ENCODE results near the gene STAC3.
A peak's percentile ranks its signal among the peaks of the same experiment; 100 is the strongest.

Gene STAC3

GRCh38 chr12:57235728-57236131, 15.3 kb downstream of the STAC3 start:
- DNase-seq = no peak

- no peak for DNase-seq
Measured at GRCh38 chr12:57235017-57235727, 15.8 kb downstream of the STAC3 start.

DNA sequence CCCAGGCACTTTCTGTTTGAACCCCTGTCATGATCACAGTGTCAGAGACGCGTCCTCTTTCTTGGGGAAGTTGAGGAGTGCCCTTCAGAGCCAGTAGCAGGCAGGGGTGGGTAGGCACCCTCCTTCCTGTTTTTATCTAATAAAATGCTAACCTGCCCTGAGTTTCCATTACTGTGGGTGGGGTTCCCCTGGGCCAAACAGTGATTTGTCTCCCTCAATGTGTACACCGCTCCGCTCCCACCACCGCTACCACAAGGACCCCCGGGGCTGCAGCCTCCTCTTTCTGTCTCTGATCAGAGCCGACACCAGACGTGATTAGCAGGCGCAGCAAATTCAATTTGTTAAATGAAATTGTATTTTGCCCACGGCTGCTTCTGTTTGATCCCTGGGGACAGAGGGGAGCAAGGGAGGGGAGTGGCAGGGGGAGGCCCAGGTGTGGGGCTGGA, 16.4 kb downstream of the STAC3 start:
- DNase-seq = no peak

DNA sequence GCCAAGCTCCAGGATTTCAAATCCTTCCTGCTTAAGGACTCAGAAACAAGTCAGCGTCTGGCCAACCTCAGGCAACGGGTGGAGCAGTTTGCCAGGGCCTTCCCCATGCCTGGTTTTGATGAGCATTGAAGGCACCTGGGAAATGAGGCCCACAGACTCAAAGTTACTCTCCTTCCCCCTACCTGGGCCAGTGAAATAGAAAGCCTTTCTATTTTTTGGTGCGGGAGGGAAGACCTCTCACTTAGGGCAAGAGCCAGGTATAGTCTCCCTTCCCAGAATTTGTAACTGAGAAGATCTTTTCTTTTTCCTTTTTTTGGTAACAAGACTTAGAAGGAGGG, 16.8 kb downstream of the STAC3 start:
- no peak for DNase-seq

DNA sequence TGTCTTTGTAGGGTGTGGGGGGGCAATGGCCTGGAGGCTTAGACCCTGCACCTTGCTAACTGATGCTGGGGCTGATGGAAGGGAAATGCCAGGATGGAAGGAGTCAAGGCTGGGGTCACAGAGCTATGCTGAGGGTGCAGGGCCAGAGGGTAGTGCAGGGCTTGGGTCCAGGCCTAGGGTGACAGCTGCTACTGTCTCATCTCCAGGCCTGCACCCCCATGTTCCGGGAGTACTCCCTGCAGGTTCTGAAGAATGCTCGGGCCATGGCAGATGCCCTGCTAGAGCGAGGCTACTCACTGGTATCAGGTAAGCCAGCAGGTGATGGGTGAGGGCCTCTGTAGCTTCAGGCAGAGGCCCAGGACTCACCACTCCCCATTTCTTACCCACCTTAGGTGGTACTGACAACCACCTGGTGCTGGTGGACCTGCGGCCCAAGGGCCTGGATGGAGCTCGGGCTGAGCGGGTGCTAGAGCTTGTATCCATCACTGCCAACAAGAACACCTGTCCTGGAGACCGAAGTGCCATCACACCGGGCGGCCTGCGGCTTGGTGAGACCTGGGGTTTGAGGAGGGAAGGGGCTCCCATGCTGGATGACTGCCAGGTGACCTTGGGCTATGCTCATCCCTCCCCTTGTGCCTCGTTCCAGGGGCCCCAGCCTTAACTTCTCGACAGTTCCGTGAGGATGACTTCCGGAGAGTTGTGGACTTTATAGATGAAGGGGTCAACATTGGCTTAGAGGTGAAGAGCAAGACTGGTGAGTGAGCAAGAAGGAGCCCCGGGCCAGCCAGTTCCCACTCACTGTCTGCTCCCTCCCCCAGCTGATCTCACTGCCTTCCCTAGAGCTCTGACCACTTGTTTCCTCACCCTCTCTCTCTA, 17.4 kb downstream of the STAC3 start:
- DNase-seq = no peak

DNA sequence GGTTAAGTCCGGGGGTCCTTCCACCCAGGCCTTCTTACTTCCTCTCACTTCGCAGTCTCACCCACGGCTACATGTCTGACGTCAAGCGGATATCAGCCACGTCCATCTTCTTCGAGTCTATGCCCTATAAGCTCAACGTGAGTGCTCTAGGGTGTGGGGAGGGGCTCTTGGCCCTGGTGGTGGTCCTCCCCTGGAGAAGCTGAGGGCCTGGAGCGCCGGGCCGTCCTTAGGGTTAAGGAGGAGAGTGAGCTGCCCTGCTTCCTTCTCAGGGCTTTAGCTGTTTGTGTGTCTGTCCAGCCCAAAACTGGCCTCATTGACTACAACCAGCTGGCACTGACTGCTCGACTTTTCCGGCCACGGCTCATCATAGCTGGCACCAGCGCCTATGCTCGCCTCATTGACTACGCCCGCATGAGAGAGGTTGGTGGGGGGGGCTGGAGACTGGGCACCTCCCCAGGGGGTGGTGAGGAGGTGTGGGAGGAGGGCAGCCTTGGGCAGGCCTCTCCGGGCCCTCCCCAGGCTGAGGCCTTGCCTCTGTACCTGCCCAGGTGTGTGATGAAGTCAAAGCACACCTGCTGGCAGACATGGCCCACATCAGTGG, 18.7 kb downstream of the STAC3 start:
- DNase-seq = no peak

- no peak for DNase-seq
Measured at GRCh38 chr12:57231276-57232021, 19.5 kb downstream of the STAC3 start.

- DNase-seq = no peak
Measured at GRCh38 chr12:57230381-57231155, 20.4 kb downstream of the STAC3 start.

DNA sequence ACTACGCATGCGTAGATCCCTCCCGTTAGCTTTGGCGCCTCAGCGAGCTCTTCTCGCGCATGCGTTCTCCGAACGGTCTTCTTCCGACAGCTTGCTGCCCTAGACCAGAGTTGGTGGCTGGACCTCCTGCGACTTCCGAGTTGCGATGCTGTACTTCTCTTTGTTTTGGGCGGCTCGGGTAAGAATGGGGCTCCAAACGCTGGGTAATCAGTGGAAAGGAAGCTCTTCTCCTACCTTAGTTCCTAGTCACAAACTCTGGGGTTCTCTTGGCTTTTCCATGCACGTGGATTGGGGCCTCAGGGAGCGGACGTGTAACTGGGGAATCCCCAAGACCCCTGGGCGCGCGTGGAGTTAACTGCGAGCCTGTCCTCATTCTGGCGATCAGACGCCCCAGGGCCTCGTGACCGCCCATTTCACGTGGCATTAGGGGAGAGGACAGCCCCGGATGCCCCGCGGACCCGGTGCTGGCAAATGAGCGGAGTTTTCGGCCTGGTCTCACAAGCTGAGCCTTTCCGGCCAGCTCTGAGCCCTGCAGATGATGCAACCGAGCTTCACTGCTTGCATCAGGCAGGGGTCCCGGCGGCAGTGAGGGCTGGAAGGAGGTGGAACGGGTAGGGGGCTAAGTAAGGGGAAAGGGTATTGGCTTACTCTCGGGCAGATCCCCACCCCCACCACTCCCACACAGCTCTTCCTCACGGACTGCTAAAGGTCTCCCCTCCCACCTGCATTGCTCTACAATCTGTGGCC, 21.2 kb downstream of the STAC3 start, which contains the start of gene SHMT2:
Gene SHMT2 (plus strand): TSS at position 78 of the 747 bp plus-strand sequence. CDS start 68 bp downstream, at position 146.
- peak; percentile 98 for DNase-seq

GRCh38 chr12:57229046-57229633, 21.8 kb downstream of the STAC3 start:
- peak; percentile 47 for DNase-seq

GRCh38 chr12:57227315-57228115, 23.5 kb downstream of the STAC3 start:
- DNase-seq = no peak

DNA sequence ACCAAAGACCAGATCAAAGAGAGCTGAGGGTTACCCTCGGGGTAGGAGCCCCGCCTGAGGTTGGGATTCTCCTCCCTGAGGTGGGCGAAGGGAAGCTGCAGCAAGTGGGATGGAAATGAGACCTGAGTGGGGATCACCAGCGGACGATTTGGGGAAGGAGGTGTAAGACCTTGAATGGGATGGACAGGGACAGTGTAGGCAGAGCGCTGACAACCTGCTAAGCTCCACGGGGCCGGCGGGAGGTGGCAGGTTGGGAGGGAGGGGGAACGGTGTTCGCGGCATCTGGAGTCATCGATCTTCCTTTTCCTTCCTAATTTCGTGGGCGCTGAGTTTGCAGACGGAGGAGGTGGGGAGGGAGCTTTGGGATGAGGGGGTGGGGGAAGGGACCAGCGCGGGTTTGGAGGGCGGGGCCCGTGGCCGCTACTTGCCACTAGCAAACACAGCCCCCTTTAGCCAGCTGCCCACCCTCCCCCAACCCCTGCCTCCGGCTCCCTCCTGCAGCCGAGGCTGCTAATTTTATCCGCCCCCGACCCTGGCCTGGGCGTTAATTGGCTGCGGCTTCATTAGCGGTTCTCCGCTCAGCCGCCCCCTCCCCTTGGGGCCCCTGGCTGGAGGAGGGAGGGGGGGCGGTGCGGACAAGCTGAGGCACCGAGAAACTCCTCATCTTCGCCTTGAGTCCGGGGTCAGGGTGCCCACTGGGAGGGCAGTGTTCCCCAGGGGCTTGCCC, 24.2 kb downstream of the STAC3 start:
- no peak for DNase-seq

DNA sequence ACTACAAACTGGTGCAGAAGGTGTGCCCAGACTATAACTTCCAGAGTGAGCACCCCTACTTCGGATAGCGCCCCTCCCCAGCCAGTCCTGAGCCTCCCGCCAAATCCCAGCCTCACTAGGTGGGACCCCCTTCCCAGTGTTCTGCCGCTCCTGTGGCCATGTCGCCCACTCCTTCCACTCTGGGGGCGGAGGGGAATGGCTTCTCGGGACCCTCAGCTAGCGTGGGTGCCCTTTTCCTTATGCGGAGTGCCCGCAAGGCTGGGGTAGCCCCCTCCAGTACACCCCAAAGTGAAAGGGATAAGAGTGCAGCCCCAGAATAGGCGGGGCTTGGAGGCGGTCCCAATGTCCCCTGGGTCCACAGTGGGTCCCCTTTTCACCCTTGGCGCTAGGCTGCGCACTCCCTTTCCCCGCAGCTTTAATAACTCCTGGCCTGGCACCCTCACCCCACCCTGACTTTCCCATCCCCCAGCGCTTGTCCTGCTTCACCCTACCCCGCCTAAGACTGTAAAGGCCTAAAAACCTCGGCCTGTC, 25.2 kb downstream of the STAC3 start:
- no peak for DNase-seq

GRCh38 chr12:57224973-57225679, 25.9 kb downstream of the STAC3 start:
- peak; percentile 68 for DNase-seq

GRCh38 chr12:57224278-57224972, 26.6 kb downstream of the STAC3 start:
- DNase-seq = no peak

- no peak for DNase-seq
Measured at GRCh38 chr12:57223191-57224165, 27.5 kb downstream of the STAC3 start.

Data from hematopoietic multipotent progenitor cell treated with erythropoietin and hydrocortisone succinate and interleukin-3 and kit ligand, for 8 days (in vitro differentiated cells).